ENCODE measurements around the gene VWA8.
A peak's percentile ranks its signal among the peaks of the same experiment; 100 is the strongest.
"Not testable (repeated sequence)": the region's sequence is repeated elsewhere in the genome, so short reads cannot be mapped to it uniquely, and the experiment has no call there.

Gene VWA8

GRCh38 chr13:41641429-41641828, 319.5 kb downstream of the VWA8 start:
- no peak for DNase-seq

- DNase-seq, result no peak
Observed at GRCh38 chr13:41639955-41640780, 320.7 kb downstream of the VWA8 start.

GRCh38 chr13:41639237-41639904, 321.5 kb downstream of the VWA8 start:
- DNase-seq, result no peak

DNA sequence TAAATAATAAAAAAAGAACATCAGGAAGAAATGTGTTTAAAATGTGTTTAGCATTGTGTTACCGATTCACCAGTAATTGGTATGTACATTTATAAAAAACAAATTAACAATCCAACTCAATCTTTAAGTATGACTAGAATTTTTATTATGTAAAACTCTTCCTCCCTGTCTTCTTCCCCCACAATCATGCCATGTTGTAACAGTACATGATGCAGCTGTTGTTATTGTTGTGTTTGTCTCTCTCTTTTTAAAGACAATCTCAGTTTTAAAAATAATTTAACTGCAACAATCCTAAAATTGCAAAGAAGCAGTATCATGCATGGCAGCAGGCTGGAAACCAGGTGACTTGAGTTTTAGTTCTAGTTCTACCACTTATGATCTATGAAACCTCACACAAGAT, 323.3 kb downstream of the VWA8 start:
- no peak for DNase-seq

DNA sequence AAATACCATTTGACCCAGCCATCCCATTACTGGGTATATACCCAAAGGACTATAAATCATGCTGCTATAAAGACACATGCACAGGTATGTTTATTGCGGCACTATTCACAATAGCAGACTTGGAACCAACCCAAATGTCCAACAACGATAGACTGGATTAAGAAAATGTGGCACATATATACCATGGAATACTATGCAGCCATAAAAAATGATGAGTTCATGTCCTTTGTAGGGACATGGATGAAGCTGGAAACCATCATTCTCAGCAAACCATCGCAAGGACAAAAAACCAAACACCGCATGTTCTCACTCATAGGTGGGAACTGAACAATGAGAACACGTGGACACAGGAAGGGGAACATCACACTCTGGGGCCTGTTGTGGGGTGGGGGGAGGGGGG, 323.9 kb downstream of the VWA8 start:
- not testable (repeated sequence) for DNase-seq

GRCh38 chr13:41636590-41636989, 324.3 kb downstream of the VWA8 start:
- DNase-seq, result not testable (repeated sequence)

GRCh38 chr13:41634407-41634806, 326.5 kb downstream of the VWA8 start:
- DNase-seq, result no peak

DNA sequence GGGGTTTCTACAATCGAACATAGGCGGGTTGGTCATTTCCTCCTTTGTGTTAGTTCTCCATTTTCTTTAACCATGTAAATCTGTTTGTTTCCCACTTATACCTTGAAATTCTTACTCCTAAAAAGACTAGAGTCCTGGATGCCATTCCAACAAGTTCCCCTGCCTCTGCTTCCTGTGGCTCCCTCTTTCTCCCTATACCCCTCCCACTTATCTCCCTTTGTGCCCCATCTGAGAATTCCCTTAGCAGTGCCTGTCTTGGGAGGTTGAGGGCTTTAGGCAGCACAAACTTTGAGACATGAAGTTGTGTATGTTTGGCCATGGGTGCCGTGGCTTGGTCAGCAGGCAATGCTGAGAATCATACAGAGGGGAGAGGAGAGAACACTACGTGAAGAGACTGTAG, 327.1 kb downstream of the VWA8 start:
- DNase-seq, result no peak

GRCh38 chr13:41631296-41631965, 329.5 kb downstream of the VWA8 start:
- no peak for DNase-seq

DNA sequence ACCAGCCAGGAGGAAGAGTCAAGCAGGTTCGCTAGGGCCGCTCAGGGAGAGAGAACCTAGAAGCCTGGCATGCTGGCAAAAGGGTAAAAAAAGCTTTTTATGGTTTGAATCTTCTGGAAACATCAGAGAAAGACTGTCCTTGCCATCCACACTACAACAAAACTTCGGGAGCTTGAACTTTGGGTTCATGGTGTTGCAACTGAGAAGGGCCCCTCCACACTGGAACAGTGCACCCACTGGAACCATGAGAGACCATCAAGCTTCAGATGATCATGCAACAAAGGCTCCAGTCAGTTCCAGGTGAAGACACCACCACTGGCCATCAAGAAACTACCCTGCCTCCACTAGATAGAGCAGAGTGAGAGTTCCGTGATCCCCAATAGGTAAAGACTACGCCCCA, 333.5 kb downstream of the VWA8 start:
- DNase-seq, result no peak

DNA sequence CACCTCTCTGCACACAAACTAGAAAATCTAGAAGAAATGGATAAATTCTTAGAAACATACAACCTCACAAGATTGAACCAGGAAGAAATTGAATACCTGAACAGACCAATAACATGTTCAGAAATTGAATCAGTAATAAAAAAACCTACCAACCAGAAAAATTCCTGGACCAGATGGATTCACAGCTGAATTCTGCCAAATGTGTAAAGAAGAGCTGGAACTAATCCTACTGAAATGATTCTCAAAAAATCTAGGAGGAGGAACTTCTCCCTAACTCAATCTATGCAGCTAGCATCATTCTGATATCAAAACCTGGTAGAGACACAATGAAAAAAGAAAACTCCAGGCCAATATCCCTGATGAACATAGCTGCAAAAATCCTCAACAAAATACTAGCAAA, 336.9 kb downstream of the VWA8 start:
- peak in 1 of 14 donors; percentile 16 for DNase-seq

GRCh38 chr13:41622432-41623429, 338.2 kb downstream of the VWA8 start:
- no peak for DNase-seq

DNA sequence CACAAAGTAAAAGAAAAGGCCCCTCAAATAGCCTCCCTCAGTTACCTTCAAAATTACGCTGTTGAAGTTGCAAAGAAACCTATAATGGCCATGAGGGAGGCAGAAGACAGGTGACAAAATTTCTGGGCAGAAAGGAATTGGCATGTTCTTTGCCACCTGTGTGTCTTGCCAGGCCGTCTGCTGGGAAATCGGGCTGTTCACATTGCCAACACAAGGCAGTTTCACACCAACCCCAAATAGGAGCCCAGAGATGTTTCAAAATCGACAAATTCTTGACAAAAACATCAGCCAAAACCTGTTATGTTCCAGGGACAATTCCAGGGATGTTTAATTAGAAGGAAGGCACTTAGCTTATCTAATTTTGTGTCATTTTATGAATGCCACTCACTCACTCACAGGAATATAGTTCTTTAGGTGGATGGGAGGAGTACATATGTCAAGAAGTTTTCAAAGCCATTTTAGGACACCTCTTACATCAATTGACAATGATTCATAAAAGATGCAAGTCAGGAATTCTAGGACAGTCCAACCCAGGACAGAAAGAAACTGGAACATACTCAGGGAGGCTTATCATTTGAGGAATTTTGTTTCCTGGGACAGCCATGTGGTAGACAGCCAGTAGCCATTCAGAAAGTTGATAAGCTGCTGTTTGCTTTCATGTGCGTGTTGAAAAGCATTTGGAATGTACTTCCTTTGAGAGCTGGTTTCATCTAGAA, 339.0 kb downstream of the VWA8 start:
- DNase-seq, result peak in 2 of 14 donors; percentile 12 to 45

- not testable (repeated sequence) for DNase-seq
Observed at GRCh38 chr13:41617633-41618032, 343.3 kb downstream of the VWA8 start.

GRCh38 chr13:41616151-41616550, 344.8 kb downstream of the VWA8 start:
- no peak for DNase-seq

- DNase-seq, result no peak
Observed at GRCh38 chr13:41615528-41615855, 345.4 kb downstream of the VWA8 start.

GRCh38 chr13:41614671-41615527, 346.0 kb downstream of the VWA8 start:
- DNase-seq, result no peak

DNA sequence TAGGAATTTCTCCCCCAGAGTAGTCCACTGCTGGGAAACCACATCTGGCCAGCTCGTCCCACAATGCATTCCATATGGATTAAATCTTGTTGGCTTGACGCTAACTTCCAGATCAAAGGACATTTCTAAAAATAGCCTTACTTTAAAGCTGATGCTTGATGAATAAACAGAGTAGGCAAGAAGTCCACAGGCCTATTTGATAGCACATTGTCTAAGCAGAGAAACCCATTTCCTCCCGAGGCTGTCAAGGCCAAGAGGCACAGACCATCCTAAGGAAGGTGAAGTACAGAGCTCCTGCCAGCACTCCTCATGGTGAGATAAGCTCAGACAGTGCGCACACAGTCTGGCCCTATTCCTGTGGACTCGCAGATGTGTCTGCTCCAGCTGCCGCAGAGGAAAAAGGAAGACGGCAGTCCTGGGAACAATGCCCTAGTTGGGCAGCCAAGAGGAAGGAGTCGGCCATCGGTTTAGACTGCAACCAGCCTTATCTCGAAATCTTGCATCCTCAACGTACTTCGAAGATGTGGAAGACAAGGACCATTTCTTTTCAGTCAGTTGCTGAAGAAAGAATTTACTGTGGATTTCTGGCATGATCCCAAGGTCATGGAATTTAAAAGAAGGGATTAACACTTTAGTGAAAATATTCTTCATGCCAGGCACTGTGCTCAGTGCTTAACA, 346.8 kb downstream of the VWA8 start:
- DNase-seq, result peak in 1 of 14 donors; percentile 2

- DNase-seq, result no peak
Observed at GRCh38 chr13:41613471-41613870, 347.4 kb downstream of the VWA8 start.

DNA sequence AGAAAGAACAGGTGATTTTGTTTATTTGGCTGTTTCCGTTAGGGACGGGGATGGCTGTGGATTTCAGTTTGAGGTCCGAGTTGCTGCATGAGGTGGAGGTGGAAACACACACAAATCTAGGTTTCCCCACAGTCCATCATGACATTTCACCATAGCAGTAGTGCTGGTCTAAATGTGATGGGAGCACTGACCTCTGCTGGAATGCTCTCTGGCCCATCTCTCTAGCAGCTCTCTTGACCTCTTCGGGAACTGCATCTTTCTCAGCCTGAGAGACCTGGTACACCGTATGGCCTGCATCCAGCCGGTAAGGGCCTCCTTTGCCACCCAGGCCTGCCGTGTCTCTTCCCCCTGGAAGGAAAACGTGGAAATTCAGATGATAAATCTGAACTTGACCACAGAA, 349.5 kb downstream of the VWA8 start:
- DNase-seq, result peak in 1 of 14 donors; percentile 22
